ENCODE measurements around the gene P4HTM. TPM values are rescaled to one million over a fixed set of nuclear protein-coding genes. Genes with fewer than 3 reads are reported as not detected.
"Not testable (repeated sequence)": the region's sequence is repeated elsewhere in the genome, so short reads cannot be mapped to it uniquely, and the experiment has no call there.

P4HTM gene
- total and polyA plus RNA-seq, 2 donors (not counting 1 experiment from before 2014, with no cell fraction given), result 48.5 to 70.6 TPM

- H2AFZ ChIP-seq (ENCODE audit: insufficient read depth, low read depth, low read length, poor library complexity, severe bottlenecking), result peak overlapping the region; percentile 93
- no peaks in the 10 kb centered on the region for H3K27me3 Mint-ChIP-seq
- H3K4me3 Mint-ChIP-seq, result peak overlapping the region; percentile 100
- peak overlapping the region; percentile 95 for H3K9ac ChIP-seq (ENCODE audit: low read length)
- TF ChIP-seq EZH2 (IDR thresholded peaks at IDR 0.05; ENCODE audit: borderline replicate concordance, insufficient read depth, low read depth, low read length, poor library complexity, severe bottlenecking) (no peak), CTCF (IDR thresholded peaks at IDR 0.05) (peak; percentile 3)
- H3K27ac Mint-ChIP-seq, result peak overlapping the region; percentile 99
- CTCF ChIA-PET, result interaction anchor here (1.1 to 5.6 kb wide), 9 partner anchors 8 to 113 kb away, joined by 3 to 73 read pairs (median 13); partner anchors contain the start of genes DALRD3, IMPDH2, NDUFAF3 and P4HTM
- peak; percentile 69 for ATAC-seq (ENCODE audit: low read depth)
- H4K20me1 ChIP-seq (ENCODE audit: control insufficient read depth, insufficient read depth, low read length, poor library complexity, severe bottlenecking), result peaks cover 36% of the 10 kb centered on the region
- POLR2A ChIA-PET, result interaction anchor here (0.6 to 4.0 kb wide), 15 partner anchors 8 to 713 kb away, joined by 3 to 116 read pairs (median 7); partner anchors contain the start of genes ARIH2, DALRD3, IMPDH2 and NDUFAF3
- H3K36me3 ChIP-seq (replicated peaks in 1 of 2; ENCODE audit: control extremely low read depth in 1 of 2, control insufficient read depth in 1 of 2, extremely low read depth in 1 of 2, insufficient read depth in 2 of 2, low read length in 1 of 2), result peaks cover 0 to 12% of the 10 kb centered on the region in 2 experiments
- no peaks in the 10 kb centered on the region for H3K9me3 ChIP-seq (ENCODE audit: control extremely low read depth in 1 of 3, control insufficient read depth in 2 of 3, insufficient read depth in 1 of 3, low read length in 2 of 3)
- no peaks in the 10 kb centered on the region for H3K27me3 ChIP-seq (replicated peaks in 1 of 4; ENCODE audit: control extremely low read depth in 1 of 4, control insufficient read depth in 3 of 4, insufficient read depth in 4 of 4, low read length in 3 of 4)
- intact Hi-C loops (cut with micrococcal nuclease), result loop anchor here (1.0 to 2.0 kb wide), 6 partner anchors 13 to 707 kb away; partner anchors contain the start of genes ARIH2, NICN1, NME6 and P4HTM
- H3K4me1 ChIP-seq (ENCODE audit: control insufficient read depth in 2 of 2, insufficient read depth in 2 of 2, low read length in 2 of 2), result peaks cover 15 to 18% of the 10 kb centered on the region in 2 donors
- WGBS (ENCODE audit: insufficient coverage), result 25% methylated on average over 32 of the region's 41 CpGs
- peak overlapping the region; percentile 95 to 96 for H3K27ac ChIP-seq (ENCODE audit: low read length in 2 of 2)
- peak; percentile 89 for DNase-seq
- peak overlapping the region; percentile 69 to 99 (median 94) for H3K4me3 ChIP-seq (ENCODE audit: control extremely low read depth in 1 of 5, extremely low read depth in 1 of 5, insufficient read depth in 1 of 5, low read depth in 2 of 5, low read length in 4 of 5)
- peaks cover 27% of the 10 kb centered on the region for H3K4me1 Mint-ChIP-seq
- peaks cover 62% of the 10 kb centered on the region for H3K79me2 ChIP-seq (ENCODE audit: control insufficient read depth, insufficient read depth, low read length)
- no peaks in the 10 kb centered on the region for H3K9me3 Mint-ChIP-seq (ENCODE audit: insufficient read depth)
- H3K4me2 ChIP-seq (replicated peaks; ENCODE audit: low read depth, low read length, poor library complexity, severe bottlenecking), result peak overlapping the region; percentile 93
These were observed 17.9 kb downstream of the P4HTM start for GRCh38 chr3:49007771-49008528.

- Histone ChIP-seq H2AFZ (ENCODE audit: insufficient read depth, low read depth, low read length, poor library complexity, severe bottlenecking) (peak overlapping the region; percentile 2), H3K36me3 (replicated peaks in 1 of 2; ENCODE audit: control extremely low read depth in 1 of 2, control insufficient read depth in 1 of 2, extremely low read depth in 1 of 2, insufficient read depth in 2 of 2, low read length in 1 of 2) (peaks cover 0 to 18% of the 10 kb centered on the region in 2 experiments), H3K4me2 (replicated peaks; ENCODE audit: low read depth, low read length, poor library complexity, severe bottlenecking) (peak overlapping the region; percentile 93), H3K9ac (ENCODE audit: low read length) (peak overlapping the region; percentile 95), H3K27ac (ENCODE audit: low read length in 2 of 2) (peak overlapping the region in 1 of 2 donors; percentile 96), H4K20me1 (ENCODE audit: control insufficient read depth, insufficient read depth, low read length, poor library complexity, severe bottlenecking) (peaks cover 42% of the 10 kb centered on the region), H3K4me3 (ENCODE audit: control extremely low read depth in 1 of 5, extremely low read depth in 1 of 5, insufficient read depth in 1 of 5, low read depth in 2 of 5, low read length in 4 of 5) (peak overlapping the region in 2 of 5 experiments; percentile 89 to 99), H3K79me2 (ENCODE audit: control insufficient read depth, insufficient read depth, low read length) (peaks cover 68% of the 10 kb centered on the region), H3K4me1 (ENCODE audit: control insufficient read depth in 2 of 2, insufficient read depth in 2 of 2, low read length in 2 of 2) (peaks cover 15 to 18% of the 10 kb centered on the region in 2 donors)
- H3K9me3 ChIP-seq (ENCODE audit: control extremely low read depth in 1 of 3, control insufficient read depth in 2 of 3, insufficient read depth in 1 of 3, low read length in 2 of 3); ATAC-seq (ENCODE audit: low read depth); H3K27me3 ChIP-seq (replicated peaks in 1 of 4; ENCODE audit: control extremely low read depth in 1 of 4, control insufficient read depth in 3 of 4, insufficient read depth in 4 of 4, low read length in 3 of 4); H3K27me3 Mint-ChIP-seq; DNase-seq; H3K9me3 Mint-ChIP-seq (ENCODE audit: insufficient read depth); intact Hi-C loops (cut with micrococcal nuclease): not testable (repeated sequence)
- CTCF ChIA-PET, result interaction anchor here (0.8 to 5.6 kb wide), 6 partner anchors 9 to 90 kb away, joined by 3 to 73 read pairs (median 9); partner anchors contain the start of genes DALRD3, IMPDH2, NDUFAF3 and P4HTM
- Mint-ChIP-seq H3K27ac (peak overlapping the region; percentile 99), H3K4me1 (peaks cover 29% of the 10 kb centered on the region), H3K4me3 (peak overlapping the region; percentile 100)
- 95% methylated on average over 4 of the region's 5 CpGs for WGBS (ENCODE audit: insufficient coverage)
- POLR2A ChIA-PET, result interaction anchor here (0.9 to 4.0 kb wide), 3 partner anchors 8 to 21 kb away, joined by 4 to 116 read pairs (median 7); partner anchors contain the start of genes DALRD3, IMPDH2 and NDUFAF3
These were observed 18.6 kb downstream of the P4HTM start for GRCh38 chr3:49008627-49009026.

Data from B cell (primary cell).